ENCODE data around the gene RBM17.

The RBM17 gene

DNA sequence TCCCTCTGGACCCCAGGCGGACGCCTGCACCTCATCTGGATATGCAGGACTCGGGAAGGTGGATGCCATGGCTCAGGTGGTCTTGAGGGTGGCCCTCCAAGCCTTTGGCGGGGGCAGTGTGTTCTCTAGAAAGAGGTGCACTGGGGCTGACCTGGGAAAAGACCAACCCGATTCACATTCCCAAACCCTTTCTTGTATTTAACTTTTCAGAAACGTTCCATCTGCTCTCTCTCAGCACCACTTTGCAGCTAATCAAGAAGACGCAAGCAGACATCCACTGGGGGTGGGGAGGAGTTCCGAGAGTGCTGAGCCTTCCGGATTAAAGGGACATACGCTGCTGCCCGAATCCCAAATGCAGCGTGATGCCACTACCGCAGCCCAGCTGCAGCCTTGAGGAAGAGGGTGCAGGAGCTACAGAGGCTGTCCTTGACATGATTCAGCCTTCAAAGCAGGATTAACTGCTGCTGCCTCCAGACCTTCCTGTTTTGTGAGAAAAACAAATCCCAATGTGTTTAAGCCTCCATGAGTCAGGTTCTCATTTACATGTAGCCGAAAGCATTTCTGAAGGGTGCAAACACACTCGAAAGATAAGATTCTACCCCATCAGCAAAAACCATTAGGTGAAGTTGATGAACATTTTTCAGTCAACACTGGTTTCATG lies 39.9 kb downstream of the RBM17 start:
- no peak for TF ChIP-seq CTCF (IDR thresholded peaks at IDR 0.05; ENCODE audit: control insufficient read depth, extremely low read depth, insufficient read depth)
- H3K4me3 ChIP-seq (ENCODE audit: low read depth, low read length), result no peak overlapping the region
- DNase-seq (ENCODE audit: low read depth), result no peak

DNA sequence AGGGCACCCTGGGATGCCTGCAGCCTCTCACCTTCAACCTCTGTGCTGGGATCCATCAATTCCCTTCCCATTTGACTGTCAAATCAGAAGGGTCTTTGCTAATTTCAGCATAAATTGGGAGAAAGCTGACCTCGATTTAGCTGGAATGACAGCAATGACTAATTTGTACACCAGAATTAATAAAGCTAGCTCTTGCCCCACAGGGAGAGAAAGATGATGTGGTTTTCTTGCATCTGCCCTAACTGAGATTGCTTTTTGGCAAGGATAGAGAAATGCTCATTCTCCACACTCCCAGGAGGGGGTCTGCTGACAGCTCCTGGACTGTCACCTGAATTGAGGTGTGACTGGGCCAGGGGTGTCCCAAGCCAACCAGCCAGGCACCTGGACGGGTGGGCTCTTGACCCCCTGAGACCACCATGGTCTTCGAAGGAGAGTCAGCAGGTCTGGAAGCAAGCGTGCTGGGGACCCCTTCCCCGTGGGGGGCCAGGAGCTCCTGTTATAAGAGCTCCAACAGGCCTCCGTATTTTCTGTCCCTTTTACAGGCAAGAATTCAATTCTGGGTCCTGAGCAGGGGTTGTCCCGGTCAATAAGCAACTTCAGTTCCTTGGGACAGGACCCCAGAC lies 42.1 kb downstream of the RBM17 start:
- TF ChIP-seq CTCF (IDR thresholded peaks at IDR 0.05; ENCODE audit: control insufficient read depth, extremely low read depth, insufficient read depth), result no peak
- no peak overlapping the region for H3K4me3 ChIP-seq (ENCODE audit: low read depth, low read length)
- no peak for DNase-seq (ENCODE audit: low read depth)

DNA sequence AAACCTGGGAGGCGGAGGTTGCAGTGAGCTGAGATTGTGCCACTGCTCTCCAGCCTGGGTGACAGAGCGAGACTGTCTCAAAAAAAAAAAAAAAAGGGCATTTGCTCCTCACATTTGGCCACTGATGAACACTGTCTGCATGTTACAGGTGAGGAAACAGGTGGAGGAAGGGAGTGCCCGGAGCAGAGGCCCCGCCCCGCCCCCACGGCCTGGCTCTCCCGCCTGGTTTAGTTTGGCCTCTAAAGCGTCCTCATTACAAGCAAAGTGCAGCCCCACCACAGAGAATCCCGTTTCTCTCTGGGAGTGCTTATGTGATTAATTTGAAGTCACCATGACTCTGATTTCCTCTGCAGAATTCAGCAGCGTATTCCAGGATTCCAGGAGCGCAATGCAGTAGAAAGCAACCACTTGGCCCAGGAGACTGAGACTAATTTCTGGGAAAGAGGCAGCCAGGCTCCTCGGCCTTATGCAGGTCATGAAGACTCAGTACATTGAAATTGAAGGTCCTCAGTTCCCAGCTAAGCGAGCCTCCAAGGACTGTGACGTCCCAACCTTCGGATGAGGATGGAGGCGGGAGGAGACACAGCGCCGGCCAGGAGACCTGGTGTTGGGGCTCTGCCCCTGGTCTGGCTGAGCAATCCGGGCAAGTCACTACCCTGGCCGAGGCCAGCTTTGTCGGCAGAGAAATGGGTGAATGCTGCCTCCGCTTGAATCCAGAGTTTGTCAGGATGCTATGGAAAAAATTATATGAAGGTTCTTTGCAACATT lies 44.7 kb downstream of the RBM17 start:
- DNase-seq (ENCODE audit: low read depth), result no peak
- H3K4me3 ChIP-seq (ENCODE audit: low read depth, low read length), result no peak overlapping the region
- no peak for TF ChIP-seq CTCF (IDR thresholded peaks at IDR 0.05; ENCODE audit: control insufficient read depth, extremely low read depth, insufficient read depth)

DNA sequence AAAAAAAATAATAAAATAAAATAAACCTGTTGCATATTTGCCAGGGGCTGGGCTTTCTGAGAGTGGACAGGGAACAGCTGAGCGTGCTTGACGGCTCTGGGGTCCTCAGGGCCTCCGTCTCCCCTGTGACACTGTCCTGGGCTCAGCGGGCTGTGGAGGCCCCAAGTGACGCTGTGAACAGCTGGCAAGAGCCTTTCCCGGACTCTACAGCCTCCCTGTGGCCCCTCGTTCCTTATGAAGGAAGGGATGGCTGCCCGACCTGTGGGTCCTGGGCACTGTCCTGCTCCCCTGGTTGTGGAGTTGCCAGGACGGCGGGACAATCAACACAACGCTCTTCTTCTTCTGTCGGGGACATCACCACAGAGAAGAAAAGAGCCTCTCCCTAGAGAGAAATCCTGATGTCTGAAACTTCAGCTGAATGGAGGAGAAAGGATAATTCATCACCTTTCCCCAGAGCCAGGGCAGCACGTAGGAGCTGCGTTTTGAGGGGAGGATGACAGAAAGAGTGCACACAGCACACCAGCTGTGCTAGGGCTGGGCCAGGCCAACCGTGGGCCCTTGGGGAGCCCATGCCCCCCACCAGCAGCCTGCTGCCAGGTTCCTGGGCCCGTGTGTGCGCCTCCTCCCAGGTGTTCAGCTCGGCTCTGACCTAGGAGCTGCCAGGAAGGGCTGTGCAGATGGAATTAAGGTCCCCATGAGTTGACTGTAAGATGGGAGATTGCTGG lies 45.4 kb downstream of the RBM17 start:
- H3K4me3 ChIP-seq (ENCODE audit: low read depth, low read length), result no peak overlapping the region
- no peak for TF ChIP-seq CTCF (IDR thresholded peaks at IDR 0.05; ENCODE audit: control insufficient read depth, extremely low read depth, insufficient read depth)
- no peak for DNase-seq (ENCODE audit: low read depth)

DNA sequence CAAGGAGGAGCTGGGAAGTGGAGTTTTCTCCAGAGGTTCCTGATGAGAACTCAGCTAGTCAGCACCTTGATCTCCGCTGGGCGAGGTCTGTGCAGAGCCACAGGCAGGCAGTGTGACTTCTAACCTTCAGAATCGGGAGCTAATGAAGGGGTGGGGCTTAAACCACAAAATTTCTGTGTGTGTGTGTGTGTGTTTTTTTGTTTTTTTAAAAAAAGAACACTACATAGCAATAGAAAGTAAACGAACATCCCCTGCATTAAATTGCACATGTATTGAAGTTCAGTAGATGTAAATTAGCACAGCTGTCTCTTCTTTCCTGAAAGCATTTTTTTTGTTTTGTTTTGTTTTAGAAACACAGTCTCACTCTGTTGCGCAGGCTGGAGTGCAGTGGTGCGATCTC lies 46.2 kb downstream of the RBM17 start:
- no peak overlapping the region for H3K4me3 ChIP-seq (ENCODE audit: low read depth, low read length)
- no peak for TF ChIP-seq CTCF (IDR thresholded peaks at IDR 0.05; ENCODE audit: control insufficient read depth, extremely low read depth, insufficient read depth)
- no peak for DNase-seq (ENCODE audit: low read depth)

DNA sequence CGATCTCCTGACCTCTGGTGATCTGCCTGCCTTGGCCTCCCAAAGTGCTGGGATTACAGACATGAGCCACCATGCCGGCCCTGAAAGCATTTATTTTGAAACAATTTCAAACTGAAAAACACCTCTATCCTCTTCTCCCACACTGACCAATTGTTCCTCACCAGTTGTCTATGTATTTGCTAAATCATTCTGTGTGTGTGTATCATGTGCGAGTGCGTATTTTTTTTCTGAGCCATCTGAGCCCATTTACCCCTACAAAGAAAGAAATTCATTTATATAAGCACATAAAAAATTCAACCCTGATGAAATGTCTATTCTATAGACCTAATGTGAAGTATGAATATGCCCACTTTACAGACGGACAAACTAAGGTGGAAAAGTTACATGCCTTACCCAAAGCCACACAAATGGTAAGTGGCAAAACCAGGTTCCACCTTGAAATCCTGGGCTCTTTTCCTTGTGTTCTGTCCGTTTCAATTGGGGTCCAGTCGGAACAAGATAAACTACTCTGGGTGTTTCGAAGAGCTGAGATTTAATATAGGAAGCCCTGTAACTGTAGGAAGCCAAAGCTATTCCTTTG lies 46.8 kb downstream of the RBM17 start:
- no peak for TF ChIP-seq CTCF (IDR thresholded peaks at IDR 0.05; ENCODE audit: control insufficient read depth, extremely low read depth, insufficient read depth)
- no peak overlapping the region for H3K4me3 ChIP-seq (ENCODE audit: low read depth, low read length)
- DNase-seq (ENCODE audit: low read depth), result no peak

Measured in LNCaP clone FGC (cell line).